Panc1 (cell line): ENCODE measurements around the gene SLCO4A1.

Source experiments
- CTCF ChIP-seq: fragments of 450-650 bp; IDR thresholded peaks from 2 replicates; pipeline ENCODE4 v1.5.1; 2017; ENCODE audit warnings: mild to moderate bottlenecking
- POLR2AphosphoS5 ChIP-seq: IDR thresholded peaks from 2 replicates; pipeline ENCODE4 v1.6.1; 2012; ENCODE audit warnings: mild to moderate bottlenecking, low read depth, low read length, moderate library complexity
- REST ChIP-seq, 2 experiments: IDR thresholded peaks; 2 replicates each; pipeline ENCODE4 v1.6.1; 2011 to 2012; ENCODE audit warnings: low read depth in 2 of 2, control low read depth in 1 of 2, low read length in 1 of 2, mild to moderate bottlenecking in 1 of 2, moderate library complexity in 1 of 2; ENCODE audit not compliant: insufficient read depth in 1 of 2
- SIN3A ChIP-seq: IDR thresholded peaks from 2 replicates; pipeline ENCODE4 v1.6.1; 2012; ENCODE audit warnings: low read depth, mild to moderate bottlenecking, low read length, moderate library complexity, borderline replicate concordance; ENCODE audit not compliant: insufficient read depth
- TCF7L2 ChIP-seq: IDR thresholded peaks from 2 replicates; pipeline ENCODE4 v1.6.1; 2011; ENCODE audit warnings: mild to moderate bottlenecking, low read depth, low read length, inconsistent platforms

GRCh38 chr20:62675156-62675876, 33.0 kb downstream of the SLCO4A1 start:
- TF ChIP-seq CTCF: no peak
- TF ChIP-seq POLR2AphosphoS5: no peak; the same call in 1 of the 2 replicates
- TF ChIP-seq REST (IDR thresholded peaks at IDR 0.05; ENCODE audit: insufficient read depth in 1 of 2, low read depth in 2 of 2, low read length in 1 of 2): no peak
- TF ChIP-seq SIN3A: no peak
- TF ChIP-seq TCF7L2: no peak
